CD1c-positive myeloid dendritic cell (primary cell): Measurements from ENCODE around the gene CYSLTR2.
A peak's percentile ranks its signal among the peaks of the same experiment; 100 is the strongest.
"Not testable (repeated sequence)": the region's sequence is repeated elsewhere in the genome, so short reads cannot be mapped to it uniquely, and the experiment has no call there.

ENCODE experiments used
- DNase-seq: peaks from one replicate; pipeline ENCODE4 v3.0.0-alpha.2; 2016; ENCODE audit errors: extremely low spot score

Gene CYSLTR2

GRCh38 chr13:48693998-48694397, 40.3 kb downstream of the CYSLTR2 start:
- DNase-seq: no peak

DNA sequence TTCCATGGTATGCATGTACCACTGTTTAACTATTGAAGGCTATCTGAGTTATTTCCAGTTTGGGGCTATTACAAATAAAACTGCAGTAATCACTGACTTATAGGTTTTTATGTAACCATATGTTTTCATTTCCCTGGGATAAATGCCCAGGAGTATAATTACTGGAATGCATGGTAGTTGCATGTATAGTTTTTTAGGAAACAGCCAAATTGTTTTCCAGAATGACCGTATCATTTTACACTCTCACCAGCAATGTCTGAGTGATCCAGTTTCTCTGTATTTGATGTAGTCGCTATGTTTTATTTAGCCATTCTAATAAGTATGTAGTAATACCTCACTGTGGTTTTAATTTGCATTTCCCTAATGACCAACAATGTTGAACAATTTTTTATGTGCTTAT, 42.0 kb downstream of the CYSLTR2 start:
- no peak for DNase-seq

DNA sequence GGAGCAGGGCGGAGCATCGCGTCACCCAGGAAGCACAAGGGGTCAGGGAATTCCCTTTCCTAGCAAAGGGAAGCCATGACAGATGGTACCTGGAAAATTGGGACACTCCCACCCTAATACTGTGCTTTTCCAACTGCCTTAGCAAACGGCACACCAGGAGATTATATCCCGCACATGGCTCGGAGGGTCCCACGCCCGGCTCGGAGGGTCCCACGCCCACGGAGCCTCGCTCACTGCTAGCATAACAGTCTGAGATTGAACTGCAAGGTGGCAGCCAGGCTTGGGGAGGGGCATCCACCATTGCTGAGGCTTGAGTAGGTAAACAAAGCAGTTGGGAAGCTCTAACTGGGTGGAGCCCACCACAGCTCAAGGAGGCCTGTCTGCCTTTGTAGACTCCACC, 42.9 kb downstream of the CYSLTR2 start:
- DNase-seq: not testable (repeated sequence)

GRCh38 chr13:48707405-48707804, 53.7 kb downstream of the CYSLTR2 start:
- DNase-seq: no peak

DNA sequence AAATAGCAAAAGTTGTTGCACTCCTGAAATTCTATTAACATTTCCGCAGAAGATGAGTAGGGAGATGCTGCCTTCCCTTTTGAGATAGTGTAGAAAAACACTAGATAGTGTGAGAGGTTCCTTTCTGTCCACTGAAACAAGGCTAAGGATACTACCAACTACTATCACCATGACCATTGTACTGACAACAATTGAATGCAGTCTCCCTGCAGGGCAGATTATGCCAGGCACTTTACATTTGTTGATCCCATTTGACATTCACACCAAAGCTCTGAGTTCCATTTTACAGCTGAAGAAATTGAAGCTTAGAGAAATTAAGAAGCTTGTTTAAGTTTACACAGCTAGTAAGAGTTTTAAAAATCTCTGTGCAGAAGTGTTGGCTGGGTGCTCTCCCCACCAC, 55.0 kb downstream of the CYSLTR2 start:
- DNase-seq: no peak

GRCh38 chr13:48709213-48709612, 55.5 kb downstream of the CYSLTR2 start:
- DNase-seq: no peak

GRCh38 chr13:48710160-48710559, 56.4 kb downstream of the CYSLTR2 start:
- no peak for DNase-seq

GRCh38 chr13:48712141-48712540, 58.4 kb downstream of the CYSLTR2 start:
- DNase-seq: no peak

DNA sequence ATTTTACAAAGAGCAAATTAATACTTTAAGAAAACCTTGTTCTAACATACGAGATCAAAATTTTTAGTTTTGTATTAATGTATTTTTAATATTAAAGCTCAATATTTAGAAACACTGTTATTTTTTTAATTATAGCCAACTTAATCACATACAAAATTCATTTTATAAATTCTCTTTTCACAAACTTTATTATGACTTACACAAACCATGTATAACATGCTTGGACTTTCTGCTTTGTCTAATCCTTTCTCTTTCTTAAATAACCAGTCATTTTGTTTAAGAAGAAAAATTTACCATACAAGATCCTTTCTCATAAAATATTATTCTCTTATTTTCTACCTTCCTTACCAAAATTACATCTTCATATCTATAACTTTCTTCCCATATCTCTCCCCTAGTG, 62.2 kb downstream of the CYSLTR2 start:
- DNase-seq: no peak

GRCh38 chr13:48720621-48721020, 66.9 kb downstream of the CYSLTR2 start:
- no peak for DNase-seq

- no peak for DNase-seq
These were observed 69.4 kb downstream of the CYSLTR2 start for GRCh38 chr13:48723168-48723567.

GRCh38 chr13:48725271-48725670, 71.5 kb downstream of the CYSLTR2 start:
- no peak for DNase-seq

- no peak for DNase-seq
These were observed 73.0 kb downstream of the CYSLTR2 start for GRCh38 chr13:48726711-48727110.

DNA sequence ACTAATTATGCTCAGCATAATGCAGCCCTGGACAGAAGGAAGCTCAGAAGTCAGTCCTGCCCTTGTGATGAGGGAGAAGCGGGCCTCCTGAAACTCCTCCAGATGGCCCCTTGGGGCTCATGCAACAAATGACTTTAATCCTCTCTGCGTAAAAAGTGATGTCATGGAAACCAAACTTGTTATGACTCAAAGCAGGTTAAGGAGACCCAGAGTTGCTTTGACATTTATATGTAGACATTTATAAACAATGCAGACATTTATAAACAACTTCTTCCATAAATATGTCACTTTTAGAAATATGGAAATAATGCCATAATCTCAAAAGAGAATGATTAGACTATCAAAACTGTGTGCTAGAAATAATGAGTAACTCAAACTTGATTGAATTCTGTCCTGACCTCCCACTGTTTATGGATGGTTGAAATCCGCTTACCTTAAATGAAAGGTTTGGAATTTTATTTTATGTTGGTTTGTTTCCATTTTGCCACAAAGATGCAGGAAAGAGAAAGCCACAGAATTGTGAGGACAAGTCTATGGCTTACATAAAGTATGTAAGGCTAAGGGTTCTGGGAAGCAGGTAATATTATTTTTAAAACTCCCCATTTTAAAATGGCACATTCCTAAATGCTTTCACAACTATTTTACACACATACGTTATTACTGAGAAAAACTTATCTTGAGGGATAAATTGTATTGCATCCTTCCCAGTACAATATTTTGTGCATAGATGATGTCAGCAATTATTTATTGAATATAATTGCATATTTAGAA, 73.7 kb downstream of the CYSLTR2 start:
- DNase-seq: no peak

DNA sequence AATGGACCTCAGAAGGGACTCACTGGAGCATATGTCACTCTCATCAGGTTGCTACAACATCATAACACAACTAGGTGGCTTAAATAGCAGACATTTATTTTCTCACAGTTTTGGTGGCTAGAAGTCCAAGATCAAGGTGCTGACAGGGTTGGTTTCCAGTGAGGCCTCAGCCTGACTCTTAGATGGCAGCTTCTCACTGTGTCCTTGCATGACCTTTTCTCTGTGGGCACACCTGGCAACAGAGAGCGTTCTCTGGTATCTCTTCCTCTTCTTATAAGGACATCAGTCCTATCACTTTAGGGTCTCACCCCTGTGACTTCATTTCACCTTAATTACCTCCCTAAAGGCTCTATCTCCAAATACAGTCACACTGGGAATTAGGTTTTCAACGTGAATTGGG, 74.5 kb downstream of the CYSLTR2 start:
- no peak for DNase-seq

DNA sequence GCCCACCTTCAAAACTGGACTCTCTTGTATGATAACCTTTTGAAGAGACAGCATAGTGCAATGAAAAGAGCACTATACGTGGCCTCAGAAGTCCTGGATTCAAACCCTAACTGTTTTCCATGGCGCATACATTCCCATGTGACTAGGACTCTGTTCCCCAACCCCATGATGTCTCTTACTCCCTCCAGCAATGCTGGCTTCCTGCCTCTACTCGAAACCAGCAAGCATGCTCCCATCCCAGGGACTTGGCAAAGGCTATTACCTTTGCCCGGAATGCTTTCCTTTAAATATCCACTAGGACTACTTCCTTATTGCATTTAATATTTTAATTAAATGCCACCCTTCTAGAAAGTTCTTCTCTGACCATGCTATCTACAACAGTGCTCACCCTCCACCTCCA, 75.1 kb downstream of the CYSLTR2 start:
- no peak for DNase-seq

GRCh38 chr13:48729856-48730255, 76.1 kb downstream of the CYSLTR2 start:
- no peak for DNase-seq

DNA sequence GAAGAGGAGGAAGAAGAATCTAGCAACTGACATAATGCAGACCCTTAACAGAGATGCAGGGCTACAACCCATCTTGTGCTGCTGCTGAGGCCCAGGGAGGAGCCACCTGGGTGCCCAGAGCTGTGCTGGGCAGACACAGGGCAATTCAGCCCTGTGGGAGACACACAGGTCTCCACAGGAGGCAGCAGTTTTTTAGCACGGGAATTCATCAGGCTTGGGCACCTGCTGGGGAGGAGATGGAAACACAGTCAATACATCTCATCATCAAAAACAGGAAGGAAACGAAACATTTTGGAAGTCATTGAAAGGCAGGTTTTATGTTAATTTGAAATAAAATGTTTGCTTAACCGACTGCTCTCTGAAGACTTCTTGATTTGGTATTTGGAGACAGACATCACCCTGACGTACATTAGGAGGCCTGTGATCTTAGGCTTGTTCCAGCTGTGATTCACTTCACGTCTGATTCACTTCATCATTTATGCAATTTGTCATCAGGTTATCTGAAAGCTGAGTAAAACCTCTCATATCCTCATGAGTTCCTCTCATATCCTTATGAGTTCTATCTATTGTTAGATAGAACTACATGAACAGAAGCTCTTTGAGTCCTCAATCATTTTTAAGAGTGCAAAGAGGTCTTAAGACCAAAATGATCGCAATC, 77.4 kb downstream of the CYSLTR2 start:
- DNase-seq: peak; percentile 57

DNA sequence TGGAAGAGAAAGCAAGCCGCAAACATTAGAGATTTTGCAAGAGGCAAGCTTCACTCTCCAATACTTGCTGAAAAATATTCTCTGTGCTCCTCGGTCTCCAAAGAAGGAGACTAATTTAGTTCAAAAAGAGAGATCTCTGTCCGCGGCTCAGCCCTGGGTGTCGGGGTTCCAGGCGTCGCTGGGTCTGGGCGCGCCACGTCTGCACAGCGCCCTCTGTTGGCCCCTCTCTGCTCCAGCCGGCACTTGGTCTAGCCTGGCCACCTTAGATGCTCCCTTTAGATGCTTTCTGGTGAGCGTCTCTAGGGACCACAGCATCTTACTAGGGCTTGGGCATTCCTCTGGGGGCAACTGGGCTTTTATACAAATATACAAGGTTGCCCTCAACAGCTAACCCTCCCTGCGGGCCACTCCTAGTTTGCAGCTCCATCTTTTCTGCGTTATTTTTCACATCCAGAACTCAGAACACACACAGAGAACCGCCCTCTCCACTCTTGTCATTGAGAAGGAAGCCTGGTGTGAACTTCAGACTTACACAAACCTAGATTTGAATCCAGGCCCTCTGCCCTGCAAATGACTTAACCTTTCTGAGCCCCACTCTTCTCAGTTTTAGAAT, 78.3 kb downstream of the CYSLTR2 start:
- peak; percentile 61 for DNase-seq

GRCh38 chr13:48733739-48734335, 80.1 kb downstream of the CYSLTR2 start:
- peak; percentile 30 for DNase-seq

- no peak for DNase-seq
These were observed 81.8 kb downstream of the CYSLTR2 start for GRCh38 chr13:48735571-48735970.

- no peak for DNase-seq
These were observed 84.0 kb downstream of the CYSLTR2 start for GRCh38 chr13:48737689-48738088.

DNA sequence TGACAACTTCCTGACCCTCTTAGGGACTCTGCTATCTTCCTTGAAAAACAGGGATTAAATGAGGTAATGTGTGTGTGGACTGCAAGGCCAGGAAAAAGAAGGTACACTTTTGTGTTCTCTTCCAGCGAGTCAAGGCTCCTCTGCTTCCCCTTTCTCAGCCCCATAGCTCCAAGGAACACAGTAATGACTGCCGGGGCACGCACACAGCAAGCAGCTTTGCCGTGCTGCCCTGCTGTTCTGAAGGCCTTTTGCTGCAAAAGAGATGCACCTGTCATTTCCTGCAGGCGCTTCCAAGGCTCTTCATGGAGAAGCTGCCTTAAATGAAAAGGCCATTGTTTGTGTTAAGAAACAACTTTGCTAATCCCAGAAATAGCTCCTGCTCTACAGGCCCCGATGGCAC, 84.6 kb downstream of the CYSLTR2 start:
- peak; percentile 25 for DNase-seq
